ENCODE data around the gene OIP5.
A peak's percentile ranks its signal among the peaks of the same experiment; 100 is the strongest.
"Not testable (repeated sequence)": the region's sequence is repeated elsewhere in the genome, so short reads cannot be mapped to it uniquely, and the experiment has no call there.

Gene OIP5

GRCh38 chr15:41332194-41333025, at the start of gene OIP5, which contains the start of gene NUSAP1:
Gene OIP5, minus strand, starts transcription at chr15:41332591. Its CDS starts 30 bp downstream, at chr15:41332561.
Gene NUSAP1, plus strand, starts transcription at chr15:41332881. Its CDS starts 77 bp downstream, at chr15:41332958.
- DNase-seq = peak; percentile 99

- DNase-seq = no peak
These were observed 45.6 kb upstream of the OIP5 start for GRCh38 chr15:41377978-41378377.

- DNase-seq = no peak
These were observed 35.0 kb upstream of the OIP5 start for GRCh38 chr15:41367418-41367817.

GRCh38 chr15:41354371-41354770, 22.0 kb upstream of the OIP5 start:
- no peak for DNase-seq

- no peak for DNase-seq
These were observed 17.8 kb upstream of the OIP5 start for GRCh38 chr15:41350057-41350717.

- DNase-seq = no peak
These were observed 14.8 kb upstream of the OIP5 start for GRCh38 chr15:41347236-41347635.

- no peak for DNase-seq
These were observed 9.1 kb upstream of the OIP5 start for GRCh38 chr15:41341519-41341918.

- no peak for DNase-seq
These were observed 7.9 kb upstream of the OIP5 start for GRCh38 chr15:41340189-41340695.

GRCh38 chr15:41337631-41338522, 5.5 kb upstream of the OIP5 start:
- DNase-seq = no peak

GRCh38 chr15:41337047-41337446, 4.7 kb upstream of the OIP5 start:
- DNase-seq = no peak

- peak in 1 of 2 donors; percentile 17 for DNase-seq
These were observed 4.2 kb upstream of the OIP5 start for GRCh38 chr15:41336549-41336948.

- no peak for DNase-seq
These were observed 2.1 kb upstream of the OIP5 start for GRCh38 chr15:41334293-41335120.

GRCh38 chr15:41333026-41333562, 703 bp upstream of the OIP5 start:
- peak in 1 of 2 donors; percentile 51 for DNase-seq

GRCh38 chr15:41331833-41332193, 578 bp downstream of the OIP5 start:
- no peak for DNase-seq

GRCh38 chr15:41331281-41331680, 1.1 kb downstream of the OIP5 start:
- no peak for DNase-seq

- DNase-seq = no peak
These were observed 8.8 kb downstream of the OIP5 start for GRCh38 chr15:41323611-41324010.

- not testable (repeated sequence) for DNase-seq
These were observed 11.5 kb downstream of the OIP5 start for GRCh38 chr15:41320805-41321330.

GRCh38 chr15:41309226-41309905, 23.0 kb downstream of the OIP5 start:
- no peak for DNase-seq

- DNase-seq = no peak
These were observed 24.7 kb downstream of the OIP5 start for GRCh38 chr15:41307679-41308078.

- DNase-seq = no peak
These were observed 28.1 kb downstream of the OIP5 start for GRCh38 chr15:41304149-41304770.

Data from CD4-positive, alpha-beta T cell treated with Interleukin-4 for 1 hour (primary cell).